Endothelial cell (in vitro differentiated cells): ENCODE measurements around the gene BAHD1. TPM values are rescaled to one million over a fixed set of nuclear protein-coding genes. Genes with fewer than 3 reads are reported as not detected.

Source experiments
- DNase-seq: peaks from one replicate; pipeline ENCODE4 v3.0.0; 2021; ENCODE audit warnings: low spot score
- H3K27ac Mint-ChIP-seq: one replicate; pipeline ENCODE4 v1.8.0; 2021; ENCODE audit warnings: mixed read lengths, inconsistent platforms; ENCODE audit not compliant: unreplicated experiment
- H3K27me3 Mint-ChIP-seq: one replicate; pipeline ENCODE4 v1.8.0; 2021; ENCODE audit warnings: mild to moderate bottlenecking, moderate library complexity, mixed read lengths, inconsistent platforms; ENCODE audit not compliant: unreplicated experiment
- H3K36me3 Mint-ChIP-seq: one replicate; pipeline ENCODE4 v1.8.0; 2021; ENCODE audit warnings: mild to moderate bottlenecking, low read depth, mixed read lengths, inconsistent platforms; ENCODE audit not compliant: unreplicated experiment
- H3K4me1 Mint-ChIP-seq: one replicate; pipeline ENCODE4 v1.8.0; 2021; ENCODE audit warnings: mild to moderate bottlenecking, mixed read lengths, inconsistent platforms; ENCODE audit not compliant: unreplicated experiment
- H3K4me3 Mint-ChIP-seq: one replicate; pipeline ENCODE4 v1.8.0; 2021; ENCODE audit warnings: mild to moderate bottlenecking, mixed read lengths, inconsistent platforms; ENCODE audit not compliant: unreplicated experiment
- H3K9me3 Mint-ChIP-seq: one replicate; pipeline ENCODE4 v1.8.0; 2021; ENCODE audit warnings: mixed read lengths, inconsistent platforms; ENCODE audit not compliant: unreplicated experiment
- CTCF ChIP-seq: fragments of 200-600 bp; sonication (generic); IDR thresholded peaks from one replicate; pipeline ENCODE4 v1.5.0; 2021; ENCODE audit warnings: antibody characterized with exemption; ENCODE audit not compliant: unreplicated experiment
- total RNA-seq: library from RNA; stranded (reverse); fragmentation: NEBNext Ultra II Directional; extraction: Animal tissue kit (Norgen Biotek cat#: 25700); gene quantifications from one replicate; pipeline ENCODE4 v1.2.1, GENCODE V29; 2021; ENCODE audit not compliant: unreplicated experiment

BAHD1 gene
- total RNA-seq, 1 donor from 2014 or later = 20.4 TPM

- peaks cover 31% of the 10 kb centered on the region for H3K4me1 Mint-ChIP-seq
- H3K36me3 Mint-ChIP-seq = peaks cover 3% of the 10 kb centered on the region
- H3K27me3 Mint-ChIP-seq = peaks cover 13% of the 10 kb centered on the region
- H3K9me3 Mint-ChIP-seq = no peaks in the 10 kb centered on the region
- DNase-seq = no peak
- H3K4me3 Mint-ChIP-seq = peak overlapping the region; percentile 63
- TF ChIP-seq CTCF = no peak
- no peak overlapping the region for H3K27ac Mint-ChIP-seq
Measured at GRCh38 chr15:40444736-40445135, 4.0 kb downstream of the BAHD1 start.

GRCh38 chr15:40445421-40445922 is 4.7 kb downstream of the BAHD1 start:
- no peak for TF ChIP-seq CTCF
- no peak overlapping the region for H3K27ac Mint-ChIP-seq
- H3K9me3 Mint-ChIP-seq = no peaks in the 10 kb centered on the region
- no peak for DNase-seq
- peaks cover 28% of the 10 kb centered on the region for H3K4me1 Mint-ChIP-seq
- H3K36me3 Mint-ChIP-seq = peaks cover 3% of the 10 kb centered on the region
- H3K4me3 Mint-ChIP-seq = no peak overlapping the region
- peaks cover 8% of the 10 kb centered on the region for H3K27me3 Mint-ChIP-seq

- H3K36me3 Mint-ChIP-seq = peaks cover 3% of the 10 kb centered on the region
- H3K4me3 Mint-ChIP-seq = no peak overlapping the region
- no peak for DNase-seq
- H3K27ac Mint-ChIP-seq = no peak overlapping the region
- H3K4me1 Mint-ChIP-seq = peaks cover 28% of the 10 kb centered on the region
- H3K9me3 Mint-ChIP-seq = no peaks in the 10 kb centered on the region
- H3K27me3 Mint-ChIP-seq = peaks cover 9% of the 10 kb centered on the region
- TF ChIP-seq CTCF = no peak
Measured at GRCh38 chr15:40446144-40446543, 5.4 kb downstream of the BAHD1 start.

GRCh38 chr15:40448354-40448753 is 7.6 kb downstream of the BAHD1 start:
- H3K9me3 Mint-ChIP-seq = no peaks in the 10 kb centered on the region

More at GRCh38 chr15:40448354-40448753, 7.6 kb downstream of the BAHD1 start:
- Mint-ChIP-seq H3K27ac (no peak overlapping the region), H3K27me3 (peaks cover 5% of the 10 kb centered on the region), H3K4me3 (no peak overlapping the region), H3K36me3 (no peaks in the 10 kb centered on the region), H3K4me1 (peaks cover 23% of the 10 kb centered on the region)
- no peak for DNase-seq
- no peak for TF ChIP-seq CTCF
